SKM-1 treated with dmso at 0.1 percent for 144 hours (cell line): ENCODE measurements around the gene SH3BGR.
"Not testable (repeated sequence)": the region's sequence is repeated elsewhere in the genome, so short reads cannot be mapped to it uniquely, and the experiment has no call there.

Experiments
- DNase-seq: peaks from one replicate; lab custom pipeline; 2025; ENCODE audit not compliant: unreplicated experiment; lab: John Stamatoyannopoulos, UW

The SH3BGR gene

DNA sequence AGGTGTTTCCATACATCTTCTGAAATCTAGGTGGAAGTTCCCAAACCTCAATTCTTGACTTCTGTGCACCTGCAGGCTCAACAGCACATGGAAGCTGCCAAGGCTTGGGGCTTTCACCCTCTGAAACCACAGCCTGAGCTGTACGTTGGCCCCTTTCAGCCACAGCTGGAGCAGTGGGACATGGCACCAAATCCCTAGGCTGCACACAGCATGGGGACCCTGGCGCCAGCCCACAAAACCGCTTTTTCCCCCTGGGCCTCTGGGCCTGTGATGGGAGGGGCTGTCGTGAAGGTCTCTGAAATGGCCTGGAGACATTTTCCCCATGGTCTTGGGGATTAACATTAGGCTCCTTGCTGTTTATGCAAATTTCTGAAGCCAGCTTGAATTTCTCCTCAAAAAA is 88.6 kb downstream of the SH3BGR start:
- DNase-seq: not testable (repeated sequence)

GRCh38 chr21:39542736-39543135 is 91.0 kb downstream of the SH3BGR start:
- no peak for DNase-seq

- no peak for DNase-seq
Measured at GRCh38 chr21:39546522-39546921, 94.8 kb downstream of the SH3BGR start.

DNA sequence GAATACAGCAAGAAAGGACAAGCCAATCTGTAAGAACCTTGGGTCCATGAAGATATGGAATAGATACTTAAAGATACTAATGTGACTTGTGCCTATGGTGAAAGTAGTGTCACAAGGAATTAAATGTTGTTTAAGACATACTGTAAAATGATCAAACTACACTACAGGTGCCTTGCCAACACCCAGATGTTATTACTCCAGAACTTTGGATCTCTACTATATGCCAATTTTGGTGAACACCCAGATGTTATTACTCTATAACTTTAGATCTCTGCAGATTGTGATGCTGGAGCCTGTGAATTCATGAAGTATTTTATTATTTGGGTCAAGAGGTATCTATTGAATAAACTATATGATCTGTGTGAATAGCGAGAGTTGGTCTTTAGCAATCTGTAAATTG is 101.1 kb downstream of the SH3BGR start:
- no peak for DNase-seq

- DNase-seq: no peak
Measured at GRCh38 chr21:39553331-39553730, 101.6 kb downstream of the SH3BGR start.

DNA sequence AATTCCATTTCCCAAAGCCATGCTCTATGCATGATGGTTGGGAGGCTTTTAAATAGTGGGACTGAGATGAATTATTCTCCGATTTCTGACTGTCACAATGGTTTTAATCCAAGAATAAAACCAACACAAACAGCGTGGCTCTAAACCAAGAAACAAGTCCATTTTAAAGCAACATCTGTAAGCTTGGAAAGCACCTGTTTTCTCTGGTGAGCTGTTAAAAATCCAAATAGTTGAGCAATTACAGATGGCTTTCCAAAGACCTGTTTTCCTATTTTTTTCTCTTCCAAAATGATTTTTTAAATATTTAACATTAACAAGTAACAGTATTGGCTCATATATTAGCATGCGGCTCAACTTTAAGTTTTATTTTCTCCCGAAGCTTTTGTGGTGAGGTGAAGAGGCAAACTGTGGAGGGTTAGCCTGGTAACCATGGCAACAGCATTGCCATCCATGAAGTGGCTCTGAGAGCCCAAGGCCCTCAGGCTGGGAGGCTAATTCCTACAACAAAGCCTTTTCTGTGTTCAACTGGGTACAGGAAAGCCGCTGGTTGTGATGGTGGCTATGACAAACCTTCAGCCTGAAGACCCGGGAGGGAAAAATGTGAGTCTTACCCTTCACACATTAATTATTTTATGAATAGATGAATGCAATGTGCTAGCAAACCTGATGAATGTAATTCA is 104.3 kb downstream of the SH3BGR start:
- DNase-seq: no peak

DNA sequence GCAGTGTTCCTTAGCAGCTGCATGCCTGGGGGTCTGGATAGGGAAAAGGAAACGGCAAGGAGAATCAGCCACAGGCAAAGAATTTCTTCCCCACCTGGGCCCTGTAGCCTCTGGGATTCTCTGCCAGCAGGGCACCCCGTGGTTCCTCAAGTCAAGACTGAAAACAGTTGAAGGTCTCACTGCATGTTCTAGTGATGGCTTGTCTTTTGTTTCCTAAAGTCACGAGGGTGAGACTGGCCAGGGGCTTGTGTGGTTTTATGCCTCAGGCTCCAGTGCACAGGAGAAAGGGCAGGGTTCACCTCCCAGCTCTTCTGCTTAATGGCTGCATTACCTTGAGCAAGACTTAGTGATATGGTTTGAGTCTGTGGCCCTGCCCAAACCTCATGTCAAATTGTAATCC is 107.7 kb downstream of the SH3BGR start:
- DNase-seq: no peak

DNA sequence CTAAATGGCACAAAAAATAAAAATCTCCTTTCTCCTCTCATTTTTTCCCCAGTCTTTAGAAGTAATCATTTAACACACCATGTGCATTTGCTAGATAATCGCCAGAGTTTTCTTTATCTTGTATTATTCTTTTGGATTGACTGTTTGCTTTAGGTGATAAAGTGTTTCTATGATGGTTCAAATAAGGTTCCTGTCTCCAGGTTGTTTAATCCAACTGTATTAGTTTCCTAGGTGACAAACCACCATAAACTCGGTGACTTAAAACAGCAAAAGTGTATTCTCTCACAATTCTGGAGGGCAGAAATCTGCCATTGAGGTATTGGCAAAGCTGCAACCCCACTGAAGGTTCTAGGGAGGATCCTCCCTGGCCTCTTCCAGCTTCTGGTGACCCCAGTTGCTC is 109.4 kb downstream of the SH3BGR start:
- DNase-seq: no peak

GRCh38 chr21:39562791-39563770 is 111.3 kb downstream of the SH3BGR start:
- no peak for DNase-seq

DNA sequence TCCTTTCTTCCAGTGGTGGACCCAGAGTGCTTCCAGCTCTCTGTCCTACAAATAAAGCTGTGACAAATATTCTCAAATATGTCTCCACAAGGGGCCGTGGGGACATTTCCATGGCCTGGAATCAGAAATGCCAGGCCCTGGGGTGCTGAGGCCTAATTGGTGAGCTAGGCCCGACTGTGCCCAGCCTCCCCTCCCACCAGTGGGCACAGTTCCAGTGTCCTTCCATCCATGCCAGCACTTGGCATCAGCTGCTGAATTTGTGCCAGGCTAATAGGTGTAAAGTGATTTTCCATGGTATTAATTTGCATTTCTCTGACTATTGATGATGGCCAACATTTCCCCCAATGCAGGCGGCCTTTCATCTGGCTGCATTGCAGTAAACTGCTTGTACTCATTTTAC is 112.4 kb downstream of the SH3BGR start:
- DNase-seq: no peak
